Kidney (tissue), 14 donors: ENCODE data around the gene NDC80. TPM values are rescaled to one million over a fixed set of nuclear protein-coding genes. Genes with fewer than 3 reads are reported as not detected.
A peak's percentile ranks its signal among the peaks of the same experiment; 100 is the strongest.

Experiments
- DNase-seq, 5 donors: peaks; one replicate each; pipeline ENCODE4 v3.0.0-alpha.2; 2013 to 2020
- FAIRE-seq: peaks from 2 replicates; lab custom pipeline; 2012; peaks lifted over from hg19 to GRCh38; lab: Jason Lieb, UNC
- H3K27ac ChIP-seq, 2 donors: one replicate each; pipeline ENCODE4 v1.7.0; 2013; ENCODE audit warnings: low read depth in 2 of 2, low read length in 2 of 2, inconsistent platforms in 1 of 2
- H3K27me3 ChIP-seq: one replicate; pipeline ENCODE4 v1.7.1; 2013; ENCODE audit warnings: low read length, inconsistent platforms; ENCODE audit not compliant: control insufficient read depth, insufficient read depth
- H3K36me3 ChIP-seq, 3 donors: one replicate each; pipeline versions ENCODE4 v1.7.0 to v1.7.1; 2013; ENCODE audit warnings: low read length in 3 of 3, control low read depth in 1 of 3, inconsistent platforms in 1 of 3; ENCODE audit not compliant: insufficient read depth in 3 of 3, control insufficient read depth in 2 of 3
- H3K4me1 ChIP-seq, 3 donors: one replicate each; pipeline versions ENCODE4 v1.7.0 to v1.7.1; 2013; ENCODE audit warnings: low read length in 3 of 3, inconsistent platforms in 1 of 3, low read depth in 1 of 3; ENCODE audit not compliant: control insufficient read depth in 2 of 3, insufficient read depth in 2 of 3
- H3K4me3 ChIP-seq, 3 donors: one replicate each; pipeline versions ENCODE4 v1.7.0 to v1.8.1; 2013; ENCODE audit warnings: low read length in 3 of 3, control low read depth in 1 of 3, inconsistent platforms in 1 of 3
- H3K9ac ChIP-seq, 3 donors: one replicate each; pipeline versions ENCODE4 v1.7.0 to v1.7.1; 2013; ENCODE audit warnings: low read length in 3 of 3, control low read depth in 1 of 3, inconsistent platforms in 1 of 3
- H3K9me3 ChIP-seq, 3 donors: one replicate each; pipeline versions ENCODE4 v1.7.0 to v1.7.1; 2013; ENCODE audit warnings: low read length in 3 of 3, control low read depth in 1 of 3, inconsistent platforms in 1 of 3; ENCODE audit not compliant: control insufficient read depth in 2 of 3, insufficient read depth in 1 of 3
- CTCF ChIP-seq: IDR thresholded peaks from 3 replicates; pipeline ENCODE4 v1.5.1; 2012; ENCODE audit warnings: mild to moderate bottlenecking, moderate library complexity, borderline replicate concordance; ENCODE audit not compliant: insufficient read depth; ENCODE audit errors: extremely low read depth
- intact Hi-C: fragments of 100-400 bp; cut with DNase I; formaldehyde crosslinking; loops from one replicate; pipeline ENCODE4 v1.11.1; 2022
- polyA plus RNA-seq: library from polyadenylated mRNA; stranded (reverse); fragments of 350-450 nt; fragmentation: Illumina TruSeq; extraction: RNeasy Lipid Tissue Mini Kit (QIAGEN cat#74804); gene quantifications from one replicate; pipeline ENCODE4 v1.2.3, GENCODE V29; 2014; ENCODE audit warnings: low read depth, low replicate concordance; ENCODE audit not compliant: insufficient read depth
- total RNA-seq: library from RNA; stranded (reverse); fragmentation: NEBNext Ultra II Directional; extraction: Animal tissue kit (Norgen Biotek cat#: 25700); gene quantifications from one replicate; pipeline ENCODE4 v1.2.1, GENCODE V29; 2021
- donor health status: control.
- donor health status: control.
- donor health status: control.
- donor health status: control.
- donor health status: control.
- donor health status: DM: yes; HTN: yes; CAD: no.
- donor health status: Normal renal cell carcinoma (clear cell type).

The NDC80 gene
- total and polyA plus RNA-seq, 2 donors from 2014 or later = 0.63 to 0.99 TPM

- peaks cover 0 to 3% (median 2%) of the 10 kb centered on the region in 3 donors for H3K36me3 ChIP-seq
- intact Hi-C loops = loop anchor here (10.0 kb wide), 1 partner anchor 960 kb away; no protein-coding TSS in a partner anchor
These were observed 26.2 kb upstream of the NDC80 start for GRCh38 chr18:2545155-2545554.

GRCh38 chr18:2547477-2548087 is 23.8 kb upstream of the NDC80 start:
- TF ChIP-seq CTCF = peak; percentile 57

More at GRCh38 chr18:2545155-2545554, 26.2 kb upstream of the NDC80 start:
- Histone ChIP-seq H3K4me1 (no peaks in the 10 kb centered on the region), H3K27me3 (no peaks in the 10 kb centered on the region), H3K9me3 (no peaks in the 10 kb centered on the region), H3K27ac (no peak overlapping the region), H3K4me3 (no peak overlapping the region), H3K9ac (no peak overlapping the region)
- TF ChIP-seq CTCF = no peak
- DNase-seq (no peak), FAIRE-seq (peak; percentile 41)

GRCh38 chr18:2549462-2549861 is 21.9 kb upstream of the NDC80 start:
- FAIRE-seq = no peak
- no peak overlapping the region for H3K27ac ChIP-seq
- intact Hi-C loops = loop anchor here (10.0 kb wide), 1 partner anchor 965 kb away; no protein-coding TSS in a partner anchor

More at GRCh38 chr18:2547477-2548087, 23.8 kb upstream of the NDC80 start:
- Histone ChIP-seq H3K9ac (no peak overlapping the region), H3K36me3 (peaks cover 0 to 3% (median 2%) of the 10 kb centered on the region in 3 donors), H3K4me3 (no peak overlapping the region), H3K27ac (no peak overlapping the region), H3K4me1 (no peaks in the 10 kb centered on the region), H3K9me3 (no peaks in the 10 kb centered on the region), H3K27me3 (no peaks in the 10 kb centered on the region)
- intact Hi-C loops = loop anchor here (10.0 kb wide), 1 partner anchor 963 kb away; no protein-coding TSS in a partner anchor
- DNase-seq (peak in 2 of 5 donors; percentile 72 to 78), FAIRE-seq (peak; percentile 90)

More at GRCh38 chr18:2549462-2549861, 21.9 kb upstream of the NDC80 start:
- no peaks in the 10 kb centered on the region for H3K9me3 ChIP-seq
- H3K4me3 ChIP-seq = no peak overlapping the region
- no peak for TF ChIP-seq CTCF
- H3K4me1 ChIP-seq = no peaks in the 10 kb centered on the region
- peaks cover 0 to 3% (median 2%) of the 10 kb centered on the region in 3 donors for H3K36me3 ChIP-seq
- H3K9ac ChIP-seq = no peak overlapping the region
- no peaks in the 10 kb centered on the region for H3K27me3 ChIP-seq
- no peak for DNase-seq
